KMS-11 (cell line): Measurements from ENCODE around the gene ATP13A2.

Experiments used
- H2AFZ ChIP-seq: fragments of 200-600 bp; sonication (generic); 2 replicates; pipeline ENCODE4 v1.6.1; 2016; ENCODE audit warnings: antibody characterized with exemption, mixed run types, low read depth
- H3K27ac ChIP-seq: fragments of 200-600 bp; sonication (generic); 2 replicates; pipeline ENCODE4 v1.6.1; 2016; ENCODE audit warnings: mild to moderate bottlenecking, mixed run types
- H3K27me3 ChIP-seq: fragments of 200-600 bp; sonication (generic); 2 replicates; pipeline ENCODE4 v1.6.1; 2017; ENCODE audit warnings: mild to moderate bottlenecking, low read depth, mixed run types, moderate library complexity; ENCODE audit not compliant: insufficient read depth
- H3K36me3 ChIP-seq: fragments of 200-600 bp; sonication (generic); 2 replicates; pipeline ENCODE4 v1.6.1; 2017; ENCODE audit warnings: mild to moderate bottlenecking, mixed run types; ENCODE audit not compliant: insufficient read depth
- H3K4me1 ChIP-seq: fragments of 200-600 bp; sonication (generic); 2 replicates; pipeline ENCODE4 v1.6.1; 2016; ENCODE audit warnings: mild to moderate bottlenecking, low read depth, mixed run types; ENCODE audit not compliant: poor library complexity, severe bottlenecking
- H3K4me2 ChIP-seq: fragments of 200-600 bp; sonication (generic); 2 replicates; pipeline ENCODE4 v1.7.0; 2016; ENCODE audit warnings: mild to moderate bottlenecking, mixed run types
- H3K4me3 ChIP-seq: fragments of 200-600 bp; sonication (generic); IDR thresholded peaks from 2 replicates; pipeline ENCODE4 v1.6.1; 2017; ENCODE audit warnings: low read depth, low read length, mixed read lengths; ENCODE audit not compliant: insufficient read depth
- H3K79me2 ChIP-seq: fragments of 200-600 bp; sonication (generic); 2 replicates; pipeline ENCODE4 v1.6.1; 2016; ENCODE audit warnings: low read depth, mixed run types; ENCODE audit not compliant: insufficient read depth
- H3K9ac ChIP-seq: fragments of 200-600 bp; sonication (generic); 2 replicates; pipeline ENCODE4 v1.6.1; 2016; ENCODE audit warnings: mild to moderate bottlenecking, mixed run types
- H4K20me1 ChIP-seq: fragments of 200-600 bp; sonication (generic); 2 replicates; pipeline ENCODE4 v1.6.1; 2016; ENCODE audit warnings: mild to moderate bottlenecking, mixed run types; ENCODE audit not compliant: insufficient read depth
- CTCF ChIP-seq: fragments of 200-600 bp; sonication (generic); conservative IDR thresholded peaks from 2 replicates; pipeline ENCODE4 v1.6.1; 2017; ENCODE audit warnings: low read depth, mild to moderate bottlenecking, antibody characterized with exemption, low read length, moderate library complexity, mixed read lengths

The ATP13A2 gene

GRCh38 chr1:17024721-17025120 lies 13.0 kb upstream of the ATP13A2 start:
- Histone ChIP-seq H3K4me2 (no peak overlapping the region), H3K36me3 (no peaks in the 10 kb centered on the region; the same call in 1 of the 2 replicates), H3K27ac (no peak overlapping the region), H4K20me1 (no peaks in the 10 kb centered on the region), H2AFZ (no peak overlapping the region), H3K4me3 (no peak overlapping the region), H3K9ac (no peak overlapping the region), H3K79me2 (no peaks in the 10 kb centered on the region), H3K27me3 (no peaks in the 10 kb centered on the region), H3K4me1 (peaks cover 41% of the 10 kb centered on the region)
- TF ChIP-seq CTCF, result no peak

DNA sequence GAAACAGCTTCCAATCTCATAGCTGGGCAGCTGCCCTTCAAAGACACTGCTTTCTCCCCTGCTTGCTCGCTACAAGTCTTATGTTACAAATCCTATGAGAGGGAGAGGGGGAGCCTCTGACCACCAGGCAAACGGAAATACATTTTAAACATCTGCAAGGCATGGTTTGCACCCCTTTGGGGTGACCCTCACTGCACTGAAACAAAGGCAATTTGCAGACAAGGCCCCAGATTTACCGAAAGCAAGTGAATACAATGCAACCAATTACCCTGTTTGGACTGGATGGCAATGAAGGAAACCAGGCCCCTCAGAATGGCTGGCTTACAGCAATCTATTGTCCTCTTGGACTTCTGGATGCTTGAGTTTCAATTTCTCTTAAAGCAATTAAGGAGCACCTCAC lies 11.8 kb upstream of the ATP13A2 start:
- H3K27me3 ChIP-seq, result no peaks in the 10 kb centered on the region
- peaks cover 41% of the 10 kb centered on the region for H3K4me1 ChIP-seq
- H3K4me3 ChIP-seq, result no peak overlapping the region
- H3K36me3 ChIP-seq, result no peaks in the 10 kb centered on the region; the same call in 1 of the 2 replicates
- no peaks in the 10 kb centered on the region for H3K79me2 ChIP-seq
- H3K9ac ChIP-seq, result no peak overlapping the region
- no peak overlapping the region for H3K27ac ChIP-seq
- peaks cover 6% of the 10 kb centered on the region; the same call in 1 of the 2 replicates for H4K20me1 ChIP-seq
- TF ChIP-seq CTCF, result no peak
- H3K4me2 ChIP-seq, result no peak overlapping the region
- H2AFZ ChIP-seq, result no peak overlapping the region

DNA sequence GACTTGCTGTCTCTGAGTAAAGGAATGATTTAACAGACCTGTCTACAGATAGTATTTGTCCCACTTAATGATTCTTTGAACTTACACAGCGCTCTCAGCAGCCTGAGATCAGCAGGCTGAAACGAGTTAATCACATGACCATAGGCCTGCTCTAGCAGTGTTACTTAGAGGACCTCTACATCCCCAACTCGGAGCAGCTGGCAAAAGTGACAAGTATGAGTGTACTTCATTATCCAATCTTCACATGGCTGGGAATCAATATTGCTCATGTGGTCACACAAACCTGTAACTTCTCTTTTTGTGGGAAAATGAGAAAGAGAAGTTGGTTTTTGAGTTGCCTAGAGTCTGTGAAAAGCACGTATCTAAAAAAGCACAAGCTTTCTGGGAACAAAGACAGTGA lies 11.4 kb upstream of the ATP13A2 start:
- no peaks in the 10 kb centered on the region; the same call in 1 of the 2 replicates for H3K36me3 ChIP-seq

GRCh38 chr1:17021896-17022295 lies 10.2 kb upstream of the ATP13A2 start:
- no peaks in the 10 kb centered on the region; the same call in 1 of the 2 replicates for H3K36me3 ChIP-seq
- H3K4me2 ChIP-seq, result no peak overlapping the region
- H3K4me1 ChIP-seq, result peaks cover 40% of the 10 kb centered on the region
- H3K27ac ChIP-seq, result no peak overlapping the region
- H2AFZ ChIP-seq, result no peak overlapping the region
- no peak overlapping the region for H3K9ac ChIP-seq
- H3K4me3 ChIP-seq, result no peak overlapping the region
- H3K27me3 ChIP-seq, result no peaks in the 10 kb centered on the region
- TF ChIP-seq CTCF, result no peak
- H4K20me1 ChIP-seq, result peaks cover 6% of the 10 kb centered on the region; the same call in 1 of the 2 replicates
- H3K79me2 ChIP-seq, result no peaks in the 10 kb centered on the region

More for the DNA sequence above, 11.4 kb upstream of the ATP13A2 start:
- Histone ChIP-seq H2AFZ (no peak overlapping the region), H3K4me3 (no peak overlapping the region), H3K27me3 (no peaks in the 10 kb centered on the region), H3K9ac (no peak overlapping the region), H3K27ac (no peak overlapping the region), H4K20me1 (peaks cover 6% of the 10 kb centered on the region; the same call in 1 of the 2 replicates), H3K4me1 (peaks cover 41% of the 10 kb centered on the region), H3K4me2 (no peak overlapping the region), H3K79me2 (no peaks in the 10 kb centered on the region)
- no peak for TF ChIP-seq CTCF
